Left kidney (tissue), 2 donors: ENCODE data around the gene PDE6B. TPM values are rescaled to one million over a fixed set of nuclear protein-coding genes. Genes with fewer than 3 reads are reported as not detected.
A peak's percentile ranks its signal among the peaks of the same experiment; 100 is the strongest.
"Not testable (repeated sequence)": the region's sequence is repeated elsewhere in the genome, so short reads cannot be mapped to it uniquely, and the experiment has no call there.

Experiments used
- DNase-seq: peaks from one replicate; pipeline ENCODE4 v3.0.0-alpha.2; 2013
- polyA plus RNA-seq: library from polyadenylated mRNA; unstranded; fragments of 120-200 nt; gene quantifications from one replicate; pipeline ENCODE4 v1.2.1, GENCODE V29; 2013; ENCODE audit not compliant: insufficient read length

The PDE6B gene
- polyA plus RNA-seq, 1 donor = 41.4 TPM

- no peak for DNase-seq
Observed at GRCh38 chr4:656436-657337, 31.3 kb downstream of the PDE6B start.

- no peak for DNase-seq
Observed at GRCh38 chr4:657338-657833, 32.0 kb downstream of the PDE6B start.

GRCh38 chr4:657834-658667 is 32.7 kb downstream of the PDE6B start:
- DNase-seq = no peak

GRCh38 chr4:658681-659667 is 33.6 kb downstream of the PDE6B start:
- no peak for DNase-seq

- no peak for DNase-seq
Observed at GRCh38 chr4:659851-660250, 34.5 kb downstream of the PDE6B start.

GRCh38 chr4:660401-660800 is 35.0 kb downstream of the PDE6B start:
- no peak for DNase-seq

GRCh38 chr4:661231-661630 is 35.9 kb downstream of the PDE6B start:
- DNase-seq = no peak

GRCh38 chr4:661881-662761 is 36.7 kb downstream of the PDE6B start:
- DNase-seq = no peak

GRCh38 chr4:663046-663437 is 37.7 kb downstream of the PDE6B start:
- no peak for DNase-seq

GRCh38 chr4:663438-664428 is 38.4 kb downstream of the PDE6B start:
- peak; percentile 67 for DNase-seq

GRCh38 chr4:664713-665231 is 39.4 kb downstream of the PDE6B start:
- no peak for DNase-seq

GRCh38 chr4:665381-665750 is 40.0 kb downstream of the PDE6B start:
- DNase-seq = no peak

- no peak for DNase-seq
Observed at GRCh38 chr4:665751-666435, 40.5 kb downstream of the PDE6B start.

GRCh38 chr4:666436-666810 is 41.0 kb downstream of the PDE6B start:
- DNase-seq = no peak

- no peak for DNase-seq
Observed at GRCh38 chr4:666822-667544, 41.6 kb downstream of the PDE6B start.

- DNase-seq = no peak
Observed at GRCh38 chr4:667545-667925, 42.2 kb downstream of the PDE6B start.

- not testable (repeated sequence) for DNase-seq
Observed at GRCh38 chr4:668219-668618, 42.8 kb downstream of the PDE6B start.
